Activated CD8-positive, alpha-beta memory T cell treated with anti-CD3 and anti-CD28 coated beads for 48 hours (primary cell): ENCODE results near the gene ARMH3.

ENCODE experiments used
- DNase-seq, 3 experiments: peaks; one replicate each; pipeline ENCODE4 v3.0.0-alpha.2; 2020; ENCODE audit warnings: low read depth in 2 of 3, low spot score in 2 of 3

The ARMH3 gene

DNA sequence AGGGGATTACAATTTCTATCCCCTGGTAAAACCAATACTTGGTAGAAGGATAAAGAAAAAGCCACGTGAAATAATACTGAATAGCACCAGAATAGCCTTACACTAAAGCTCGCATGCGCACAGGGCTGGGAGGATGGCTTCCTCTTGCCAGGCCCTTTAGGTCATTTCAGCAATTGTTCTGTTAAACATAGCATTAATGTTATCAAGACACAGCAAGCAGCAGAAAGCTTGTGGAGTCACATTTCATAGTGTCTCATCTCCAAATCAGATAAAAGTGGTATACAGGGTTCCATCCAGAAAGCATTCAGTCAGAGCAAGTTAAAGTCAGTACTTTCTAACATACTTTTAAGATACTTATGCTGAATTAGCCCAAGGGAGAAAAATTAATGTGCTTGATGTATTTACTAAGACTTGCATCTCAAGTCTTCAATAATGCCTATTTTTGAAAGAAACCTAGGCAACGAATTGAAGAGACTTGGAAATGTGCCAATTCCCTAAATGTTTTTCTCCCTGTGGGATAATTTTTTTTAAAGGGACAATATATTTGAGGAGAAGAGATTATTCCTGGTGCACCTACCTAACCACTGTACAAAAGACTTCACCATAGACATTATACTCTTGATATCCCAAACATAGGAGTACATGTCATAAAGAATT, 258.4 kb downstream of the ARMH3 start:
- DNase-seq = no peak
